Islet precursor cell (in vitro differentiated cells): ENCODE data around the gene COG4.

Experiments used
- DNase-seq: peaks from one replicate; pipeline ENCODE4 v3.0.0-alpha.2; 2018

Gene COG4

DNA sequence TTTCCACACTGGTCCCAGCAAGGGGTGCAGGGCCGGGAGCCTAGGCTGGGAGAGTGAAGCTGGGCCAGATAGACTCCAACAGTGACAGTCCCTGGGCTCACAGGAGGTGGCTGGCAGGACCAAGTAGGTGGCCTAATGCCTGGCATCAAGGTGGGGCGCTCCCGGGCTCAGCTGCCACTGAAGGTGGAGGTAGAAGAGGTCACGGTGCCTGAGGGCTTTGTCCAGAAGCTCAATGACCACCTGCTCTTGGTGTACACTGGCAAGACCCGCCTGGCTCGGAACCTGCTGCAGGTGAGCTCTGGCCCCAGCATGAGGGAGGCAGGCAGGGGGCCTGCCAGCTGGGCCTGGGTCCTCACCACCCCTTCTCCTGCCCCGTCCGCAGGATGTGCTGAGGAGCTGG is 45.2 kb downstream of the COG4 start:
- DNase-seq, result peak; percentile 54

DNA sequence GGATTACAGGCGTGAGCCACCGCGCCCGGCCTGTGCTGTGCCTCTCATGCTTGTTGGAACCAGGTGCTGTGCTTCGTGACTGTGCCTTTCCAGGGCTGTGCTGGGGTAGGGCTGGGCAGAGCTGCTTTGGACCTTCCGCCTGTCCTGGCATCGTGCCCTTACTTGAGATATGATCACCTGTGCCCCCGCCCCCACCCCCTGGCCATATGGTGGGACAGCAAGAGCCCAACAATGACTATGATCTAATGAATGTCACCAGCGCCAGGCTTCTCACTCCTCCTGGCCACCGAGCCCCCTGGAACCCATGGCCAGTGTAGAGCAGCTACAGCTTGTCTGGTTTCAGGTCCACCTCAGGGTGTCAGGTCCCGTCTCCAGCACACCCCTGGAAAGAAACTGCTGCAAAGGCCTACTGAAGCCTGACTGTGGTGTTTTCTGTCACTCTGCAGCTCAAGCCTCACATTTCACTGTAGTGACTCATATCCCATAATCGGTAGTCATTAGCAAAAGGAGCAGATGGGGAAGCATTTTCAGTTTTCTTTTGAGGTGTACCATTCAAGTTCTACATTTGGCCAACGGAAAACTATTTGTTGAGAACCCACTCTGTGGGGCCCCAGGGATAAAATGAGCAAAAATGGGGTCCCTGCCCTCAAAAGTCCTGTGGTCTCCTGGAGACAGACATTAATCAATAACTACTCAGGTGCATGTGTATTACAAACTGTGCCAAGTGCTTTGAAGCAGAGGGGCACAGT is 46.9 kb downstream of the COG4 start:
- peak; percentile 75 for DNase-seq

DNA sequence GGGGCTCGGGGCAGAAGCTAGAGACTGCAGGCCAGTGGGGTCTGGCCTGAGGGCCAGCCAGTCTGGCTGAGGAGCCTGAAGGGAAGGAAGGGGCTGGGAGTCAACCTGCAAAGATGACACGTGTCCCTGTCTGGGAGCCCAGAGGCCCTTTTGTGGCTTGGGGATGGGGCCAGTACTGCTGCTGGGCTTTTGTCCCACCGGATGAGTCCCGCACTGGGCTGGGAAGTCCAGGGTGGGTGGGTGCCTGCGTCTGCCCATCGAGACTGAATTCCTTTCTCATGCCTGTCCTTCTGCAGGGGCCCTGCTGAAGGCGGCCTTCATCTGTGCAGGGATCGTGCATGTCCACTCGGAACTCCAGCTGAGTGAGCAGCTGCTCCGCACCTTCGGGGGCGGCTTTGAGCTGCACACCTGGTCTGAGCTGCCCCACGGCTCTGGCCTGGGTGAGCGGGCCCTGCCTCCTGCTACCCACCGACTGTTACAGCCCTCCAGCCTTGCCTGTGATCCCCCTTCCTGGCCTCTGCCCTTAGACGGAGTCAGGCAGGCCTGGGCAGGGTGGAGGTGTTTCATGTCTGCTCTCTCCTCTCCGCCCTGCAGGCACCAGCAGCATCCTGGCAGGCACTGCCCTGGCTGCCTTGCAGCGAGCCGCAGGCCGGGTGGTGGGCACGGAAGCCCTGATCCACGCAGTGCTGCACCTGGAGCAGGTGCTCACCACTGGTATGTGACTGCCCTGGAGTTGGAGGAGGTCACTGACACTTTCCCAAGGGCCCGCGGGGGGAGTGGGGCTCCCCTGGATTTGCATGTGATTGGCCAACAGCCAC is 48.1 kb downstream of the COG4 start:
- peak; percentile 78 for DNase-seq

DNA sequence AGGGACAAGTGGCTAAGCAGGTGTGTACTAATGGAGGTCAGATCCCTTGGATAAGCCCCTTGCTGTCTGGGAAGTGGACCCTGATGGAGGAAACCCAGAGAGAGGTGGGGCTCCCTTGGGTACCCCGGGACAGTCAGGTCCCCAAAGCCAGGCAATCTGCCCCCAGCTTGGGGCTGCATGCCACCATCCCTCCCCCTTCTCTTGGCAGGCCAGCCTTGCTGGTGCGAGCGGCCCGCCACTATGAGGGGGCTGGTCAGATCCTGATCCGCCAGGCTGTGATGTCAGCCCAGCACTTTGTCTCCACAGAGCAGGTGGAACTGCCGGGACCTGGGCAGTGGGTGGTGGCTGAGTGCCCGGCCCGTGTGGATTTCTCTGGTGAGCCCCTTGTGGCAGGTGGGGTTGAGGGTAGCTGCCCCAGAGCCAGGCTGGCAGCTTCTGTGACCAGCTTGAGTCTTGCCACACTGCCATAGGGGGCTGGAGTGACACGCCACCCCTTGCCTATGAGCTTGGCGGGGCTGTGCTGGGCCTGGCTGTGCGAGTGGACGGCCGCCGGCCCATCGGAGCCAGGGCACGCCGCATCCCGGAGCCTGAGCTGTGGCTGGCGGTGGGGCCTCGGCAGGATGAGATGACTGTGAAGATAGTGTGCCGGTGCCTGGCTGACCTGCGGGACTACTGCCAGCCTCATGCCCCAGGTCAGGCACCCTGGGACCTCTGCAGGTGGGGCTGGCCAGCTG is 48.9 kb downstream of the COG4 start:
- DNase-seq, result peak; percentile 52

- DNase-seq, result peak; percentile 48
These were observed 49.7 kb downstream of the COG4 start for GRCh38 chr16:70473446-70474319.

GRCh38 chr16:70472786-70473433 is 50.4 kb downstream of the COG4 start:
- DNase-seq, result peak; percentile 47

GRCh38 chr16:70470927-70471341 is 52.4 kb downstream of the COG4 start:
- peak; percentile 87 for DNase-seq

DNA sequence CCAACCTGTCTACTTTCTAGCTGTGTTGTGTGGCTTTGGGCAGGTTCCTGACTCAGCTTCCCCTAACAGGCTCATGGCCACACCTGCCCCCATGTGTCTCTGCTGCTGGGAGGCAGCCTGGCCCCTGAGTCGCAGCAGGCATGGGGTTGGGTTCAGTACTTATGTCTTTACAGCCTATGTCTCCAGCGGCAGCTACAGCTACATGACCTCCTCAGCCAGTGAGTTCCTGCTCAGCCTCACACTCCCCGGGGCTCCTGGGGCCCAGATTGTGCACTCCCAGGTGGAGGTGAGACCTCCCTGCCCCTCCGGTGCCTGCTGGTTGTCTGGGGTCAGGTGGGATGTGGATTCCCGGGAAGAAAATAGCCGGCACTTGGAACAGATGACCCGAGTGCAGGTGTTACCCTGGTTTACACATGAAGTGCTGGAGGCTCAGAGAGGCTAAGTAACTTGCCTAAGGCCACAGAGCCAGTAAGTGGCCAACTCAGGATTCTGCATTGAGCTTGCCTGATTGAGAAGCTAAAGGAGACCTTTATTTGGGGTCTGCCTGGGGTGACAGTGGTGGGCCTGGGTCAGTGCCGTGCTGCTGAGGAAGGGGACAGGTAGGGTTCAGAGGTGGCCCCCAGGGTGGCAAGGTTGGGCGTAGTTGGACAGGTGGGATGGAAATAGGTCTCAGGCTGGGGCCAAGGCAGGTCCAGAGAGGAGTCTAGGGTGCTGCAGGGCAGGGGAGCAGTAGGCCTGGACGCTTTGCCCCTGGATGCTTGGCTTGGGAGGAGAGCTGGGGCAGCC is 53.0 kb downstream of the COG4 start:
- peak; percentile 46 for DNase-seq

DNA sequence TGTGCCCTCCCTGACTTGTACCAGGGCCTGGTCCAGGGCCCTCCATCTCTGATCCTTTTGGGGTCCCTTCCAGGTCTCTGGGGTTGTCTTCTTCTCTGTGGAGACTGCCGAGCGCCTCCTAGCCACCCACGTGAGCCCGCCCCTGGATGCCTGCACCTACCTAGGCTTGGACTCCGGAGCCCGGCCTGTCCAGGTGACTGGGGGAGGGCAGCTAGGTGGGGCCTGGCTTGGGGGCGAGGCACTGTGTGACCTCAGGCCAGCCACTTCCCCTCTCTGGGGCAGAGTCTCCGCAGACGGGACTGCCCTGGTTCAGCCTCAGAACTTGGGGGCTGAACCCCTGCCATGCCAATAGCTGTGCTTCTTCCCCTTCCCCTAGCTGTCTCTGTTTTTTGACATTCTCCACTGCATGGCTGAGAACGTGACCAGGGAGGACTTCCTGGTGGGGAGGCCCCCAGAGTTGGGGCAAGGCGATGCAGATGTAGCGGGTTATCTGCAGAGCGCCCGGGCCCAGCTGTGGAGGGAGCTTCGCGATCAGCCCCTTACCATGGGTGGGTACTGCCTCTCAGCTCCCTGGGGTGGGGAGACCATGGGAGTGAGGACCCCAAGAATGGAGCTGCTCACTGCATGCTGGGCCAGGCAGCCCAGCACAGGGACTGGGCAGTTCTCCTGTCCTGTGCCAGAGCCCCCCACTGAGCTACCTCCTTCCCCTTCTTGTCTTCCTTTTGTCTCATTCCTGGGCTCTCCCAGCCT is 54.4 kb downstream of the COG4 start:
- no peak for DNase-seq

GRCh38 chr16:70467608-70468007 is 55.7 kb downstream of the COG4 start:
- DNase-seq, result no peak

GRCh38 chr16:70467113-70467512 is 56.2 kb downstream of the COG4 start:
- DNase-seq, result no peak

DNA sequence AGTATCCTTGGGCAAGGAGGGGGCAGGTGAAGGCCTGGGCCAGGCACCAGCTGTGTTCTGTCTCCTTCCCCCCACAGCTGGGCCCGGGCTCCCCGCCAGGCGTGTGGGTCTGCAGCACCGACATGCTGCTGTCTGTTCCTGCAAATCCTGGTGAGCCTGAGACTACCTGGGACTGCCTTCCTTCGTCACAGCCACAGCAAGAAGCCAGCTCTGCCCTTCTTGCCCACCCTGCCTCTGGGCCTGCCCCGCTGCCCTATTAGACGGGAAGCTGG is 56.6 kb downstream of the COG4 start:
- no peak for DNase-seq

GRCh38 chr16:70465999-70466804 is 57.2 kb downstream of the COG4 start:
- DNase-seq, result no peak

DNA sequence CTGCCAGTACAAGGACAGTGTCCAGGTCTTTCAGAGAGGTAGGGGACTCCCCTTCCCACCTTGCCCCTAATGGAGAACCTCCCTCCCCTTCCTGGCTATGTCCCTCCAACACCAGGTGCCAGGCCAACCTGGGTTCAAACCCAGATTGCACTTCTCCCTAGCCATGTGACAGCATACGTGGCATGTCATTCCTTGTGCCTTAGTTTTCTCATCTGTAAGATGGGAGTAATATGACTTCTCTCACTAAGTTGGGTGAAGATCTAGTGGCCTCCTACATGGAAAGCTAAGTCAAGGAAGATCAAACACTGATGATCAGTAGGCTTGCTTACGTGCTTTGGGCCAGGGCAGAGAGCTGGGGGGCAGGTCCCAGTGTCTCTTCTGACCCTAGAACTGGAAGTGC is 60.1 kb downstream of the COG4 start:
- DNase-seq, result no peak

GRCh38 chr16:70460737-70461261 is 62.6 kb downstream of the COG4 start:
- DNase-seq, result peak; percentile 54

- no peak for DNase-seq
These were observed 65.7 kb downstream of the COG4 start for GRCh38 chr16:70457446-70458166.

- no peak for DNase-seq
These were observed 67.4 kb downstream of the COG4 start for GRCh38 chr16:70455910-70456309.

- DNase-seq, result peak; percentile 92
These were observed 68.9 kb downstream of the COG4 start, which contains the start of gene FCSK for GRCh38 chr16:70454222-70455034. Gene FCSK, plus strand, starts transcription at chr16:70454595. Its CDS starts 8,596 bp downstream, at chr16:70463191.
